ENCODE data around the gene SFTPA2. TPM values are rescaled to one million over a fixed set of nuclear protein-coding genes. Genes with fewer than 3 reads are reported as not detected.
"Not testable (repeated sequence)": the region's sequence is repeated elsewhere in the genome, so short reads cannot be mapped to it uniquely, and the experiment has no call there.

SFTPA2 gene
- total RNA-seq, 1 donor from 2014 or later = not detected

- Histone ChIP-seq H3K9me3 (no peaks in the 10 kb centered on the region), H3K36me3 (no peaks in the 10 kb centered on the region), H3K27ac (no peak overlapping the region), H3K4me3 (no peak overlapping the region), H3K27me3 (no peaks in the 10 kb centered on the region), H3K4me1 (no peaks in the 10 kb centered on the region)
- intact Hi-C loops (cut with DNase I) = no loop called here
- TF ChIP-seq CTCF (IDR thresholded peaks at IDR 0.05) = no peak
- no peak for DNase-seq (ENCODE audit: low spot score in 2 of 2)
Observed at GRCh38 chr10:79552143-79552542, 8.1 kb downstream of the SFTPA2 start.

- H3K27ac ChIP-seq = no peak overlapping the region
- H3K27me3 ChIP-seq = no peaks in the 10 kb centered on the region
- TF ChIP-seq CTCF (IDR thresholded peaks at IDR 0.05) = no peak
- H3K4me3 ChIP-seq = no peak overlapping the region
- no peaks in the 10 kb centered on the region for H3K4me1 ChIP-seq
- intact Hi-C loops (cut with DNase I) = no loop called here
- DNase-seq (ENCODE audit: low spot score in 2 of 2) = no peak
- no peaks in the 10 kb centered on the region for H3K36me3 ChIP-seq
- no peaks in the 10 kb centered on the region for H3K9me3 ChIP-seq
Observed at GRCh38 chr10:79547973-79548372, 12.2 kb downstream of the SFTPA2 start.

GRCh38 chr10:79547128-79547527 lies 13.1 kb downstream of the SFTPA2 start:
- H3K4me3 ChIP-seq; H3K9me3 ChIP-seq; intact Hi-C loops (cut with DNase I); H3K4me1 ChIP-seq; DNase-seq (ENCODE audit: low spot score in 2 of 2); H3K27ac ChIP-seq; H3K36me3 ChIP-seq; H3K27me3 ChIP-seq: not testable (repeated sequence)

GRCh38 chr10:79544926-79545659 lies 15.1 kb downstream of the SFTPA2 start:
- H3K27me3 ChIP-seq; DNase-seq (ENCODE audit: low spot score in 2 of 2); intact Hi-C loops (cut with DNase I); H3K36me3 ChIP-seq; H3K4me1 ChIP-seq; H3K9me3 ChIP-seq; H3K27ac ChIP-seq; H3K4me3 ChIP-seq: not testable (repeated sequence)

GRCh38 chr10:79544408-79544807 lies 15.8 kb downstream of the SFTPA2 start:
- DNase-seq (ENCODE audit: low spot score in 2 of 2); H3K4me1 ChIP-seq; H3K36me3 ChIP-seq; H3K4me3 ChIP-seq; H3K9me3 ChIP-seq; H3K27me3 ChIP-seq; H3K27ac ChIP-seq; intact Hi-C loops (cut with DNase I): not testable (repeated sequence)

GRCh38 chr10:79542626-79543025 lies 17.6 kb downstream of the SFTPA2 start:
- Histone ChIP-seq H3K4me3 (no peak overlapping the region), H3K36me3 (no peaks in the 10 kb centered on the region), H3K4me1 (no peaks in the 10 kb centered on the region), H3K27ac (no peak overlapping the region), H3K27me3 (no peaks in the 10 kb centered on the region), H3K9me3 (no peaks in the 10 kb centered on the region)
- intact Hi-C loops (cut with DNase I) = no loop called here
- no peak for DNase-seq (ENCODE audit: low spot score in 2 of 2)
- TF ChIP-seq CTCF (IDR thresholded peaks at IDR 0.05) = no peak

GRCh38 chr10:79540930-79541329 lies 19.3 kb downstream of the SFTPA2 start:
- intact Hi-C loops (cut with DNase I); H3K4me1 ChIP-seq; H3K27me3 ChIP-seq; DNase-seq (ENCODE audit: low spot score in 2 of 2); H3K36me3 ChIP-seq; H3K27ac ChIP-seq; H3K9me3 ChIP-seq; H3K4me3 ChIP-seq: not testable (repeated sequence)

- H3K27ac ChIP-seq; DNase-seq (ENCODE audit: low spot score in 2 of 2); H3K36me3 ChIP-seq; H3K4me1 ChIP-seq; H3K9me3 ChIP-seq; H3K27me3 ChIP-seq; H3K4me3 ChIP-seq; intact Hi-C loops (cut with DNase I): not testable (repeated sequence)
Observed at GRCh38 chr10:79538311-79538710, 21.9 kb downstream of the SFTPA2 start.

- H3K9me3 ChIP-seq; DNase-seq (ENCODE audit: low spot score in 2 of 2); intact Hi-C loops (cut with DNase I); H3K4me1 ChIP-seq; H3K27ac ChIP-seq; H3K4me3 ChIP-seq; H3K27me3 ChIP-seq; H3K36me3 ChIP-seq: not testable (repeated sequence)
Observed at GRCh38 chr10:79533903-79534175, 26.4 kb downstream of the SFTPA2 start.

GRCh38 chr10:79533142-79533902 lies 26.9 kb downstream of the SFTPA2 start:
- DNase-seq (ENCODE audit: low spot score in 2 of 2); H3K36me3 ChIP-seq; H3K4me1 ChIP-seq; H3K9me3 ChIP-seq; H3K27ac ChIP-seq; H3K4me3 ChIP-seq; H3K27me3 ChIP-seq; intact Hi-C loops (cut with DNase I): not testable (repeated sequence)

GRCh38 chr10:79528261-79528660 lies 31.9 kb downstream of the SFTPA2 start:
- DNase-seq (ENCODE audit: low spot score in 2 of 2); H3K27ac ChIP-seq; H3K36me3 ChIP-seq; intact Hi-C loops (cut with DNase I); H3K4me1 ChIP-seq; H3K4me3 ChIP-seq; H3K9me3 ChIP-seq; H3K27me3 ChIP-seq: not testable (repeated sequence)
